ENCODE measurements around the gene GPC3.

Gene GPC3

DNA sequence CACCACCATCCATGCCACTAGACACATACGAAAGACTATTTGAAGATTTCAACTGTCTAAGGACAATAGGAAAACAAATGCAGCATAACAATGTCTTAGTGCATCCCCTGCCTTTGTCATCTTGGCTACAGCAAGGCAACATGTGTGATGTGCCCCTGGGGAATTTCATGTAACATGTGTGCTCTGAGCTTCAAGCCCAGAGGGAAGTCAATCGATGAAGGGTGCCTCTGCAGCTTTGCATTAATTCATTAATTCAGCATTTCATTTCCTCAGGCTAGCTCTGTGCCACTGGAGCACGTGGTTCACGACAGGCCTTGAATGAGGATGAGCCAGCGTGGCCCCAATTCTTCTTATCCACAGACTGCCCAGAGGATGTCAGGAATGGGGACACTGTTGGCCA lies 316.2 kb downstream of the GPC3 start:
- DNase-seq (ENCODE audit: low read depth, low spot score), result no peak

DNA sequence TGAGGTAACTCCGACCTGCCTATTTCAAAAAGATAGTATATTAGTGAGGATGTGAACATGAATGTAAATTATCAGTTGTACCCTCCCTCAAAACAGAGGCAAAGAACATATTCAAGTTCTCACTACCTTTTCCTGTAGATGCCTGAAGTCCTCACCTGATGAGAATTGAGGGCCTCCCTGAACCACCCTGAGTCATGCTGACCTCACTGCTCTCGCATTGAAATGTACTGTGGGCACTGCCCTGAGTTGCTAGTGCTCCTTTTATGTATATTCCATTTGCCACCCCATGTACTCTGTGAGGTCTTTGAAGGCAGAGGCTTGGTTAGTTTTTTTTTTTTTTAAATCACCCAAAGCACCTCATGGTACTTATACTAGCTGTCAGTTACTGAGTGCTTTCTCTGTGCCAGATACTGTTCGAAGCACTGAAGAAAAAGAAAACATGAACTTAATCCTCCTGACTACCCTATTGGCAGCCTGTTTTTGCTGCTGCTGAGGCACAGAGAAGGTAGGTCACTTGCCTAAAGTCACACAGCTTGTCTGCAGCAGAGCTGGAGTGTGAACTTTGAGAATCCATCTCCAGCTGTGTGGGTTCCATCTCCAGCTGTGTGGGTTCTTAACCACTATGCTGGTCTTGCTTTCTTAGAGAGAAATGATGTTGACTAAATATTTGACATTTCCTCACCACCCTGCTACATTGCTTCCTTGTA lies 317.0 kb downstream of the GPC3 start:
- H3K27ac ChIP-seq, result no peak overlapping the region
- peak; percentile 12 for DNase-seq (ENCODE audit: low read depth, low spot score)

More for the DNA sequence above, 316.2 kb downstream of the GPC3 start:
- no peak overlapping the region for H3K27ac ChIP-seq

DNA sequence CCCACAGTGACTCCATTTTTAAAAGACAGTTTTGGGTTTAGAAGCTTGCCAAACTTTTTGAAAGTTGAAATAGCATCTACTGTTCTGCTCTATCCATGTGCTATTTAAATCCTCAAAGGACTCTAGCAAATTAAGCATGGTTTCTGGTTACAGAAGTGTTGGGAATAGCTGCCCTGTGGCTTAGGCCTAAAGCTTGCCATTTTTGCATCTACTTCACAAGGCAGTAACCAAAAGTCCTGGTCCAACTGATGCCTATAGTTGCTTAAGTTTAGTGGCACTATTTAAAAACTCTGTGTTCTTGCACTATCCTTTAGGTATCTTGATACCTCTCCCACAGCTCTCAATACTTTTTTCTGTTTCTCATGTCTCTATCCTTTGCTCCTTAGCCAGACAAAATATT lies 319.1 kb downstream of the GPC3 start:
- H3K27ac ChIP-seq, result no peak overlapping the region
- DNase-seq (ENCODE audit: low read depth, low spot score), result no peak

- DNase-seq (ENCODE audit: low read depth, low spot score), result no peak
- H3K27ac ChIP-seq, result no peak overlapping the region
These were observed 323.2 kb downstream of the GPC3 start for GRCh38 chrX:133661962-133662839.

- DNase-seq (ENCODE audit: low read depth, low spot score), result no peak
- H3K27ac ChIP-seq, result no peak overlapping the region
These were observed 325.1 kb downstream of the GPC3 start for GRCh38 chrX:133660281-133660680.

DNA sequence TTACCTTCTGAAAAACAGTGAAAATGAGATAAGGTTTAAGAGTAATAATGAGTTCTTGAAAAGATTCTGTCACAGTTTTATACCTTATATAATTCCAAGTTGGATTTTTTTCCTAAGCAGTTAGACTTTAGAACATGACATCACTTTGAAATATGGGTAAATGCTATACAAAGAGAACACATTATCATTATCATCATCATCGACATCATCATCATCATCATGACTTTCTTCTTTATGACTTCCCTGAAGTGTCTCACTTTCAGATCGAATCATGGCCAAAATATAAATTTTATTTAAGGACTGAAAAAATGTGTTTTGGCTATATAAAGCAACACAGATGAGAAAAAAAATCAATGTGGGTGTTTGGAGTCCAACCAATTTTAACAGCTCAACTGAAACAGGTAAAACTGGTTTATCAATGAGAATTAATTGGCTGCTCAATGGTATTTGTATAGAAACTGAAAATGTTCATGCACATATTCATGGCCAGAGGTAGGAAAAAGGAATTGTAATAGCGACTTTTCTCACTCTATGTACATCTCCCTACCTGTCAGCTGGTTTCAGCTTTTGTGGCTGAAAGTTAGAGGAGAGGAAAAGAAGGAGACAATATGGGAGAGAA lies 327.0 kb downstream of the GPC3 start:
- no peak for DNase-seq (ENCODE audit: low read depth, low spot score)
- no peak overlapping the region for H3K27ac ChIP-seq

DNA sequence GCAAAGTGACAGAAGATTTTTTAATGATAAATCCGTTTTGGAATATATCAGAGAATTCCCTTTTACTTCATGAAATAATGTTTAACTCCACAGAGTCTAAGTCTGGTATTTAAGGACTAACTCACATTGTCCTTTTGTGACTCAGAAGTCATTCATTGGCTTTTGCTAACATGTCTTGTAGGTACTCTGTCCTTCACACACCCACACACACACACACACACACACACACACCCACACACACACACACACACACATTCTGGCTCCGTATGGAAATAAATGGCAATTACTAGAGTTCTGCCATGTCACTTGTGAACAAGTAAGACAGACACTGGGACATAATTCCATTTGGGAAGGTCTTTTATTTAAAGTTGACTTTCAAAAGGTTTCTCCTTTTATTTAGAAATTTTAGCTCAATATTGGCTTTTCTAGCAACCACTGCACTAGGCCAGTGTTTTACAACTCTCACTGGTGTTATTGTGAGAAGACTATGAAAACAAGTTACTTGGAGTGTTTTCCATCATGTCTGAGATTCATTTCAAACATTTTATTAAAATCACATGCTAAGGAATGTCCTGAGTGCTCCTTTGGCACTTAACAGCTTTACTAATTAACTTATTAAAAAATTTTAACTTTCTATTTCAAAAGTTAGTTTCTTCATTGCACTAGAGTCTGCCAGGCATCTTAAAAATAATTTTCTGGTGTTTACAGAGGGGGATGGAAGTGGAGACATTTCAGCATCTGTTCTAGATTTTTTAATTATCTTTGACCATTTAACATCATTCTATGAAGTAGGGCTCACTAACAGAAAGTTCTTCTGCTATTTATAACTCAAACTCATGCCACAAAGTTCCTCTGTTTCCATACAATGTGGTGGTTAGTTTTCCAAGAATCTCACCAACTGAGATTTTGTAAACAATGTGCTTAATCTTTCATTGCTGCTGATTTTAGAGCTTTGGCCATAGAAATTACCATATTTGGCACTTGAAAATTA lies 329.8 kb downstream of the GPC3 start:
- no peak for DNase-seq (ENCODE audit: low read depth, low spot score)

DNA sequence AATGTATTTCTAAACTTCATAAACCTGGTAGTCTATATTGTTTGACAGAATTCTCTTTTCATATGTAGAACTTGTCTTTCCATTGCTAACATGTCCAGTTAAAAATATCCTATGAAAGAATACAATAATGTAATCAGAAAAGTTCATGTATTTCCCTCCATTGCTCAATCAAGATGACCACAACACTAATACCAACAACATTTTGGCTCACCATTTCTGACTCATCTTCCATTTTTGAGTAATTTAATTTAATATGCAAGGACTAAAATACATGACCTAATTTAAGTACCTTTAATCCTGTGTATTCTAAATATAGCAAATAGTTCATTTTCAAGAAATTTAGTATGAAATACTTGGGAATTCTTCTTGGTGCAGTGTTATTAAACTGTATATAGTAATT lies 330.6 kb downstream of the GPC3 start:
- no peak overlapping the region for H3K27ac ChIP-seq
- no peak for DNase-seq (ENCODE audit: low read depth, low spot score)

More for the DNA sequence above, 329.8 kb downstream of the GPC3 start:
- no peak overlapping the region for H3K27ac ChIP-seq

GRCh38 chrX:133653358-133653757 lies 332.0 kb downstream of the GPC3 start:
- no peak overlapping the region for H3K27ac ChIP-seq
- DNase-seq (ENCODE audit: low read depth, low spot score), result no peak

- H3K27ac ChIP-seq, result no peak overlapping the region
- DNase-seq (ENCODE audit: low read depth, low spot score), result no peak
These were observed 333.2 kb downstream of the GPC3 start for GRCh38 chrX:133652185-133652584.

- no peak overlapping the region for H3K27ac ChIP-seq
- DNase-seq (ENCODE audit: low read depth, low spot score), result no peak
These were observed 335.2 kb downstream of the GPC3 start for GRCh38 chrX:133650239-133650638.

GRCh38 chrX:133649651-133650050 lies 335.7 kb downstream of the GPC3 start:
- no peak for DNase-seq (ENCODE audit: low read depth, low spot score)
- no peak overlapping the region for H3K27ac ChIP-seq

DNA sequence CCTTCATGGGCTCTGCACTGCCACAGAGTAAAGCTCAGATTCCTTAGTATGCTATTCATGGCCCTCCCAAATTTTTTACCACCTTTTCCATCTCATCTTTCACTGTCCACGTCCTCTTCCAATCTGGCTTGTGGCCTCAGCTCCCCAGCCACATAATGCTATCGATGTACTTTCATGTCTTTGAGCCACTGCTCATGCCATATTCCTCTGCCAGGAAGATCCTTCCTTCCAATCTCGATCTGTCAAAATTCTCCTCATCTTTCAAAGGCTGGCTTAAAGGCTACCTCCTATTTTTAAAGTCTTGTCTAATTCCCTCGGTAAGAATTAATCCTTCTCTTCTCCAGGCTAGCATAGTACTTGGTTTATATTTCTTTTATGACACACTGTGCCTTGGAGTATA lies 336.8 kb downstream of the GPC3 start:
- H3K27ac ChIP-seq, result no peak overlapping the region
- DNase-seq (ENCODE audit: low read depth, low spot score), result no peak

DNA sequence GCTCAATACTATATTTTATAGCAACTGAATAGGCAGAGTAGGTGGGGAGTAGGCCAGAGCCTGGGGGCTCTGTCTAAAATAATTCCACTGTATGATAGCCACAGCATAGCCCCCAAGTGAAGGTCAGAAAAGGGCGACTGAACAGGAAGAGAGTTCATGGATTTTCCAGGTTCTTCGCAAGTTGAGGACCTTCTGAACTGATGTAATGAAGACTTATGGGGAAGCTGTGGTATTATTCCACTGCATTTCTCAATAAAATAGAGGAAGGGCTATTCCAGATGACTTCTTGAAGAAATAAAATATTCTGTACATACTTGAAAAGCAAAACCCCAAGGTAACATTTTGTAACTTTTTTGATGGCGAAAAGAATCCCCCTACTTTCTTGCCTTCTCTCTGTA lies 338.7 kb downstream of the GPC3 start:
- H3K27ac ChIP-seq, result peak overlapping the region; percentile 30
- DNase-seq (ENCODE audit: low read depth, low spot score), result no peak

DNA sequence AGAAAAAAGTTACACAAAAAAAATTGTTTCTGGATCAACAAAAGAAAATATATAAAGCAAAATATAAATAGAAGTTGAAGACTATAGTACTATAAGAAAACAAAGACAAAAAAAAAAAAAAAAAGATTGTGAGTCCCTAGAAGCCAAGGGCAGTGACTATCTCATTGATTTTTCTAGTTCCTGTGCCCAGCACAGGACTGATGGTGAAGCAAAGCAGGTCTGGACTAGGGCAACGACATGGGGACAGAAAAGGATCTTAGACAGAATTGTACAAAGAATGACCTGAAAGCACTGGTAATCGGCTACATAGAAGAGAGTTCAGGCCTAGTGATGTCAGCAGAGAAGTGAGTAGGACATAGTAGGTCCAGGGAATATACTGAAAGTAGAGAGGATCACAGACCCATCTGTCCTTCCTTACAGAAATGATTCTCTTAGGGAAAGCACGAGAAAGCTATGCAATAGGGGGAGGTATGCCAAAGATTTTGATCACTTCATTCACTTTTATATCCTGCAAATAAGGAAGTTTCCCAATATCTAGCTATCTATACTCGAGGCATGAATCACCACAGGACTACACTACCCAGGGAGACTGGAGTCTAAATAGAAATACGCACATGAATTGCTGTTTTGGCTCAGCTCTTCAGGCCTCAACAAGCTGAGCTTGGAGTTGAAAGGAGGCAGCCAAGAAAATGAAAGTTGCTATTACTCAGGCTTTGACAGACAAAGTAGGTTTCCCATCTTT lies 339.2 kb downstream of the GPC3 start:
- H3K27ac ChIP-seq, result peak overlapping the region; percentile 30
- peak; percentile 61 for DNase-seq (ENCODE audit: low read depth, low spot score)

- DNase-seq (ENCODE audit: low read depth, low spot score), result no peak
- no peak overlapping the region for H3K27ac ChIP-seq
These were observed 340.1 kb downstream of the GPC3 start for GRCh38 chrX:133645256-133645655.

GRCh38 chrX:133640161-133641015 lies 345.0 kb downstream of the GPC3 start:
- DNase-seq (ENCODE audit: low read depth, low spot score), result no peak
- peak overlapping the region; percentile 67 for H3K27ac ChIP-seq

GRCh38 chrX:133639726-133640125 lies 345.7 kb downstream of the GPC3 start:
- H3K27ac ChIP-seq, result peak overlapping the region; percentile 67
- no peak for DNase-seq (ENCODE audit: low read depth, low spot score)

Data from epithelial cell of prostate (primary cell).